Measurements from ENCODE around the gene TRMT112.

TRMT112 gene

DNA sequence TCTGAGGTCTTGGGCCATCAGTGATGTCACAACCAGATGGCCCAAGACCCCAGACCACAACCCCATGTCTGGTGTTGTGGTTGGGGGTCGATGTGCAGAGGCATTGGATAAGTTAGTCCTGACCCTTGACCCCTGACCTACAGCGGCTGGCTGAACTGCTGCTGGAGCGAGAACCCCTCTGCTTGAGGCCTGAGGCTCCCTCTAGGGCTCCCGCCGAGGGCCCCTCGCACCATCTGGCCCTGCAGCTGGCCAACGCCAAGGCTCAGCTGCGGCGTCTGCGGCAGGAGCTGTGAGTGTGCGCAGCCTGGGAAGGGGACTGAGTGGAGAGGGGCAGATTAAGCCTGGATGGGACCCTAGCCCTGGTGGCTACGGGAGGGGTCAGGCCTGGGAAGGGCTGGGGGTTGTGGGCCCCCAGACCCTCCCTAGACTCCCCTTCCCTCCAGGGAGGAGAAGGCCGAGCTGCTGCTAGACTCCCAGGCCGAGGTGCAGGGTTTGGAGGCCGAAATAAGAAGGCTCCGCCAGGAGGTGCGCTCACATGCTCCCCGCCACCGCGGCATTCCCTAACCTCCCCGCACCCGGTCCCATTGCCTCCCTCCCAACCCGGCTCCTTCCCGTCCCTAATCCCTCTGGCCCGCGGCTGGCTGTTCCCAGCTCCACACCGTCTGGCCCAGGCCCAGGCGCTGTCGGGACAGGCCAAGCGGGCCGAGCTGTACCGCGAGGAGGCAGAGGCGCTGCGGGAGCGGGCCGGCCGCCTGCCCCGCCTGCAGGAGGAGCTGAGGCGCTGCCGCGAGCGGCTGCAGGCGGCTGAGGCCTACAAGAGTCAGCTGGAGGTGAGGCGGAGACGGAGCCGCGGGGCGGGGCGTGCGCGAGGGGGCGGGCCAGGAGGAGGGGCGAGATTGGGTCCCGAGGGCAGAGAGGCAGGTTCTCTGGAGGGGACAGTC lies 24.8 kb upstream of the TRMT112 start:
- peak; percentile 88 for DNase-seq (ENCODE audit: low spot score)
- CTCF ChIA-PET = interaction anchor here (0.5 to 3.0 kb wide), 11 partner anchors 10 to 658 kb away, joined by 3 to 30 read pairs (median 4); partner anchors contain the start of genes PRDX5 and TRMT112
- H3K27ac ChIP-seq = peak overlapping the region; percentile 92

DNA sequence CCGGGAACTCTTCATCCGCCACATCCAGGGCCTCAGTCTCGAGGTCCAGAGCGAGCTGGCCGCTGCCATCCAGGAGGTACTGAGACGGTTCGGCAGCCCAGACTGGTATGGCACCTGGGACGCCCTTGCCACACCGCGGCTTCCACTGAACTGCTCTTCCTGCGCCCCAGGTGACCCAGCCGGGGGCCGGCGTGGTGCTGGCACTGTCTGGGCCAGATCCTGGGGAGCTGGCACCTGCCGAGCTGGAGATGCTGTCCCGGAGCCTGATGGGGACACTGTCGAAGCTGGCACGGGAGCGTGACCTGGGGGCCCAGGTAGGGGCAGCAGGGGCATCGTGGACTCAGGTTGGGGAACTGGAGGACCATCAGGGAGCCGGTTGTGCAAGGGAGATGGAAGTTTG lies 24.1 kb upstream of the TRMT112 start:
- no peak for DNase-seq (ENCODE audit: low spot score)
- peak overlapping the region; percentile 92 for H3K27ac ChIP-seq
- POLR2A ChIA-PET (ENCODE audit: low non-redundant PET) = interaction anchor here (0.8 kb wide), 1 partner anchor 202 kb away, joined by 4 read pairs; no protein-coding TSS in a partner anchor
- TF ChIP-seq, protein P1, sequence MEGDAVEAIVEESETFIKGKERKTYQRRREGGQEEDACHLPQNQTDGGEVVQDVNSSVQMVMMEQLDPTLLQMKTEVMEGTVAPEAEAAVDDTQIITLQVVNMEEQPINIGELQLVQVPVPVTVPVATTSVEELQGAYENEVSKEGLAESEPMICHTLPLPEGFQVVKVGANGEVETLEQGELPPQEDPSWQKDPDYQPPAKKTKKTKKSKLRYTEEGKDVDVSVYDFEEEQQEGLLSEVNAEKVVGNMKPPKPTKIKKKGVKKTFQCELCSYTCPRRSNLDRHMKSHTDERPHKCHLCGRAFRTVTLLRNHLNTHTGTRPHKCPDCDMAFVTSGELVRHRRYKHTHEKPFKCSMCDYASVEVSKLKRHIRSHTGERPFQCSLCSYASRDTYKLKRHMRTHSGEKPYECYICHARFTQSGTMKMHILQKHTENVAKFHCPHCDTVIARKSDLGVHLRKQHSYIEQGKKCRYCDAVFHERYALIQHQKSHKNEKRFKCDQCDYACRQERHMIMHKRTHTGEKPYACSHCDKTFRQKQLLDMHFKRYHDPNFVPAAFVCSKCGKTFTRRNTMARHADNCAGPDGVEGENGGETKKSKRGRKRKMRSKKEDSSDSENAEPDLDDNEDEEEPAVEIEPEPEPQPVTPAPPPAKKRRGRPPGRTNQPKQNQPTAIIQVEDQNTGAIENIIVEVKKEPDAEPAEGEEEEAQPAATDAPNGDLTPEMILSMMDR (conservative IDR thresholded peaks at IDR 0.05; ENCODE audit: low read depth) = no peak
- CTCF ChIA-PET = interaction anchor here (0.5 to 3.0 kb wide), 5 partner anchors 9 to 206 kb away, joined by 3 to 30 read pairs (median 10); partner anchors contain the start of genes PRDX5 and TRMT112

More for the DNA sequence above, 24.8 kb upstream of the TRMT112 start:
- POLR2A ChIA-PET (ENCODE audit: low non-redundant PET) = interaction anchor here (0.5 to 1.2 kb wide), 4 partner anchors 10 to 1546 kb away, joined by 3 to 9 read pairs (median 4); partner anchors contain the start of genes FIBP, PRDX5 and TRMT112
- TF ChIP-seq, protein P1 (conservative IDR thresholded peaks at IDR 0.05; ENCODE audit: low read depth) = peak; percentile 82

DNA sequence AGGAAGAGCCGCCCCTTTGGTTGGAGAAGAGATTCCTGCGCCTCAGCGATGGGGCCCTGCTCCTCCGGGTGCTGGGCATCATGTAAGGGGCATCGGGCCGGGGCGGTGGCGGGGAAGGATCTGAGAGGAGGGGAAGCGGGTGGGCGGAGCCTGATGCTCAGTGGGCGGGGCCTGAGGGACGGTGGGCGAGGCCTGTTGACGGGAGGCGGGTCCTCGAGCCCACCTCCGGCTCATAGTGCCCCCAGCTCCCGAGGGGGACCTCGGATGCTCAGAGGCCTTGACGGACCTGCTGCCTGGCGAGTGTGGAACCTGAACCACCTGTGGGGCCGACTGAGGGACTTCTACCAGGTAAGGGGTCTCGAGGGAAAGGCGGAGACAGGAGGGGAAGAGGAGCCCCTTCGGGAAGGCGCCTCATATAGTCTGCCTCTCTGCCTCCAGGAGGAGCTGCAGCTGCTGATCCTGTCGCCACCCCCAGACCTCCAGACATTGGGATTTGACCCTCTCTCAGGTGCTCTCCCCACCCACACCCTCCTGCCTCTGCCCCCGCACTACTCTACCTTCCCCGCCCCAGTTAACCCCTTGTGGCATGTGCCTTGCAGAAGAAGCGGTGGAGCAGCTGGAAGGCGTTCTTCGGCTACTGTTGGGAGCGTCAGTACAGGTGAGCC lies 23.4 kb upstream of the TRMT112 start:
- ChIA-PET POLR2A (ENCODE audit: low non-redundant PET) (interaction anchor here (0.8 kb wide), 1 partner anchor 201 kb away, joined by 4 read pairs; no protein-coding TSS in a partner anchor), CTCF (interaction anchor here (0.6 to 3.0 kb wide), 3 partner anchors 9 to 207 kb away, joined by 3 to 30 read pairs (median 11); no protein-coding TSS in a partner anchor)
- TF ChIP-seq, protein P1 (conservative IDR thresholded peaks at IDR 0.05; ENCODE audit: low read depth) = no peak
- H3K27ac ChIP-seq = peak overlapping the region; percentile 92
- DNase-seq (ENCODE audit: low spot score) = no peak

DNA sequence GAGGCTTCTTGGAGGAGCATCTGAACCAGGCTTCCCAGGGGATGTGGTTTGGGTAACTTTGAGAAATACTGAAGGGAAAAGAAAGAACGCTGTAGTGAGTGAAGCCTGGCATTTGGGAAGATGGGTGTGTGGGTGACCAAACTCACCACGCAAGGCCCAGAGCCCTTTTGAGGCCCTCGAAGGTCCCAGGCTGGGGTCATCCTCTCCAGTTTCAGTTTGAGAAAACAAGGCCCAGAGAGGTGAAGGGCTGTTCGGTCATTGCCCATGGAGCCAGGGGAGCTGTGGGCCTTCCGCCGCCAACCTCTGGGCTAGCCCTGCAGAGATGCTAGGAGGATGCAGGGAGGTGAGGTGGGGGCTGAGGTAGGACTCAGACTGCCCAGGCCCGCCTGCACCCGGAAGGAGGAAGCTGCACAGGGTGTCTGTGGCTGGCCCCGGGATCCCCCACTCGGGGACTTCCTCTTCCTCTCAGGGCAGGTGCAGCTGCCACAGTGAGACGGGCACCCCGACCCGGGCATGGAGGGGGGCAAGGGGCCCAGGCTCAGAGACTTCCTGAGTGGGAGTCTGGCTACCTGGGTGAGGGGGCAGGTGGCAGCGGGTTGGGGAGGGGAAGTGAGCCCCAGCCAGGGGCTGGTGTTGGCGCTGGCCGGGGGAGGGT lies 22.5 kb upstream of the TRMT112 start, which contains the start of gene CCDC88B:
Gene CCDC88B (plus strand): TSS at position 451 of the 655 bp plus-strand sequence. CDS start 63 bp downstream, at position 514.
- CTCF ChIA-PET = interaction anchor here (0.6 to 3.0 kb wide), 2 partner anchors 14 to 37 kb away, joined by 3 to 30 read pairs; no protein-coding TSS in a partner anchor

DNA sequence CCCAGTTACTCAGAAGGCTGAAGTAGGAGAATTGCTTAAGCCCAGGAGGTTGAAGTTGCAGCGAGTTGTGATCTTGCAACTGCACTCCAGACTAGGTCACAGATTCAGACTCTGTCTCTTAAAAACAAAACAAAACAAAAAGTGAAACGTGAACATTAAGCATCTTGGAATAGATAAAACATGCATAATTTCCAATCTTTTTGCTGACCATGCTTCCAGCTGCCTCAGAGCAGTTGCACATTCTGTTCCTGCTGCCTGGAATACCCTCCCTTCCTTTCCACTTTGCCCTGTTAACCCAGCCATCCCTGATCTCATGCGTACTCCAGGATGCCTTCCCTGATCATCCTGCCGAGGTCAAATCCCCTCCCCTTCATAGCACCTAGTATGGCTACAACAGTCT lies 21.9 kb upstream of the TRMT112 start:
- POLR2A ChIA-PET (ENCODE audit: low non-redundant PET) = no interaction called here
- CTCF ChIA-PET = interaction anchor here (0.6 kb wide), 2 partner anchors 37 to 94 kb away, joined by 3 read pairs; no protein-coding TSS in a partner anchor

More for the DNA sequence above, 22.5 kb upstream of the TRMT112 start, which contains the start of gene CCDC88B:
- TF ChIP-seq, protein P1 (conservative IDR thresholded peaks at IDR 0.05; ENCODE audit: low read depth) = no peak
- no peak for DNase-seq (ENCODE audit: low spot score)
- H3K27ac ChIP-seq = peak within 1 kb of the TSS; percentile 92
- POLR2A ChIA-PET (ENCODE audit: low non-redundant PET) = no interaction called here

More for the DNA sequence above, 21.9 kb upstream of the TRMT112 start:
- TF ChIP-seq, protein P1 (conservative IDR thresholded peaks at IDR 0.05; ENCODE audit: low read depth) = no peak
- peak overlapping the region; percentile 92 for H3K27ac ChIP-seq
- no peak for DNase-seq (ENCODE audit: low spot score)
